Mesenchymal stem cell (in vitro differentiated cells and primary cell): Measurements from ENCODE around the gene MYCBP.
"Not testable (repeated sequence)": the region's sequence is repeated elsewhere in the genome, so short reads cannot be mapped to it uniquely, and the experiment has no call there.

Source experiments
- DNase-seq: peaks from one replicate; pipeline ENCODE4 v3.0.0-alpha.2; 2013
- H2AFZ ChIP-seq: one replicate; pipeline ENCODE4 v1.6.1; 2013; ENCODE audit warnings: low read depth, mild to moderate bottlenecking, control low read depth, inconsistent platforms, low read length, moderate library complexity
- H2AK5ac ChIP-seq: 2 replicates; pipeline ENCODE4 v1.6.1; 2013; ENCODE audit warnings: low read length, moderate library complexity, mild to moderate bottlenecking, inconsistent platforms; ENCODE audit not compliant: severe bottlenecking
- H2BK120ac ChIP-seq: one replicate; pipeline ENCODE4 v1.6.1; 2013; ENCODE audit warnings: low read depth, mild to moderate bottlenecking, inconsistent platforms, low read length, moderate library complexity
- H2BK12ac ChIP-seq, 2 experiments: one replicate each; pipeline ENCODE4 v1.6.1; 2013; ENCODE audit warnings: inconsistent platforms in 2 of 2, low read length in 2 of 2, mild to moderate bottlenecking in 2 of 2, moderate library complexity in 2 of 2, control low read depth in 1 of 2
- H2BK15ac ChIP-seq: one replicate; pipeline ENCODE4 v1.6.1; 2013; ENCODE audit warnings: mild to moderate bottlenecking, low read depth, inconsistent platforms; ENCODE audit not compliant: poor library complexity, severe bottlenecking
- H2BK5ac ChIP-seq: 2 replicates; pipeline ENCODE4 v1.6.1; 2013; ENCODE audit warnings: low read depth, mild to moderate bottlenecking, low read length, control low read depth, inconsistent platforms; ENCODE audit not compliant: poor library complexity, severe bottlenecking
- H3K14ac ChIP-seq, 2 experiments: one replicate each; pipeline ENCODE4 v1.6.1; 2013; ENCODE audit warnings: inconsistent platforms in 2 of 2, low read length in 2 of 2, control low read depth in 1 of 2, mild to moderate bottlenecking in 1 of 2, moderate library complexity in 1 of 2
- H3K18ac ChIP-seq, 2 experiments: one replicate each; pipeline ENCODE4 v1.6.1; 2013; ENCODE audit warnings: inconsistent platforms in 2 of 2, low read length in 2 of 2, control low read depth in 1 of 2, low read depth in 1 of 2, mild to moderate bottlenecking in 1 of 2
- H3K23ac ChIP-seq, 2 experiments: one replicate each; pipeline ENCODE4 v1.6.1; 2013; ENCODE audit warnings: inconsistent platforms in 2 of 2, low read length in 2 of 2, mild to moderate bottlenecking in 2 of 2, moderate library complexity in 2 of 2, control low read depth in 1 of 2
- H3K27ac ChIP-seq: 2 replicates; pipeline ENCODE4 v1.5.1; 2013; ENCODE audit warnings: mild to moderate bottlenecking, moderate library complexity, low read length, control low read depth, inconsistent platforms; ENCODE audit not compliant: poor library complexity, severe bottlenecking
- H3K27me3 ChIP-seq, 2 experiments: 2 replicates each; pipeline versions ENCODE4 v1.6.1 to v1.7.0; 2013; ENCODE audit warnings: low read length in 2 of 2, mild to moderate bottlenecking in 2 of 2, moderate library complexity in 2 of 2, control low read depth in 1 of 2, inconsistent platforms in 1 of 2; ENCODE audit not compliant: control insufficient read depth in 1 of 2, insufficient read depth in 1 of 2
- H3K36me3 ChIP-seq, 2 experiments: 2 replicates each; pipeline versions ENCODE4 v1.6.1 to v1.7.0; 2013; ENCODE audit warnings: low read length in 2 of 2, control low read depth in 1 of 2, inconsistent platforms in 1 of 2, low read depth in 1 of 2, mild to moderate bottlenecking in 1 of 2; ENCODE audit not compliant: insufficient read depth in 2 of 2, control insufficient read depth in 1 of 2
- H3K4ac ChIP-seq, 2 experiments: one replicate each; pipeline ENCODE4 v1.6.1; 2013; ENCODE audit warnings: inconsistent platforms in 2 of 2, low read length in 2 of 2, mild to moderate bottlenecking in 2 of 2, moderate library complexity in 2 of 2, control low read depth in 1 of 2, low read depth in 1 of 2
- H3K4me1 ChIP-seq: 2 replicates; pipeline ENCODE4 v1.6.1; 2013; ENCODE audit warnings: low read depth, low read length, control low read depth; ENCODE audit not compliant: control insufficient read depth, insufficient read depth
- H3K4me2 ChIP-seq: 2 replicates; pipeline ENCODE4 v1.6.1; 2013; ENCODE audit warnings: low read length, mild to moderate bottlenecking, inconsistent platforms; ENCODE audit not compliant: poor library complexity, severe bottlenecking
- H3K4me3 ChIP-seq, 2 experiments: 2 replicates each; pipeline versions ENCODE4 v1.5.1 to v1.7.0; 2013; ENCODE audit warnings: low read length in 2 of 2, mild to moderate bottlenecking in 2 of 2, control low read depth in 1 of 2, low read depth in 1 of 2; ENCODE audit not compliant: insufficient read depth in 1 of 2
- H3K79me1 ChIP-seq: replicated peaks from 2 replicates; pipeline ENCODE4 v1.6.1; 2013; ENCODE audit warnings: mild to moderate bottlenecking, control low read depth, low read length, inconsistent platforms; ENCODE audit not compliant: poor library complexity, severe bottlenecking
- H3K9ac ChIP-seq: 2 replicates; pipeline ENCODE4 v1.7.0; 2013; ENCODE audit warnings: mild to moderate bottlenecking, low read length, moderate library complexity
- H3K9me3 ChIP-seq: 2 replicates; pipeline ENCODE4 v1.7.0; 2013; ENCODE audit warnings: mild to moderate bottlenecking, low read length; ENCODE audit not compliant: control insufficient read depth
- H4K8ac ChIP-seq: one replicate; pipeline ENCODE4 v1.6.1; 2013; ENCODE audit warnings: inconsistent platforms, mild to moderate bottlenecking, low read length, moderate library complexity
- H4K91ac ChIP-seq: one replicate; pipeline ENCODE4 v1.6.1; 2013; ENCODE audit warnings: mild to moderate bottlenecking, low read length, inconsistent platforms
- WGBS: methylation state at CpG from one replicate; pipeline ENCODE4 v1.1.7; 2013; ENCODE audit warnings: mixed read lengths; 5-methylcytosine and 5-hydroxymethylcytosine counted together

MYCBP gene

DNA sequence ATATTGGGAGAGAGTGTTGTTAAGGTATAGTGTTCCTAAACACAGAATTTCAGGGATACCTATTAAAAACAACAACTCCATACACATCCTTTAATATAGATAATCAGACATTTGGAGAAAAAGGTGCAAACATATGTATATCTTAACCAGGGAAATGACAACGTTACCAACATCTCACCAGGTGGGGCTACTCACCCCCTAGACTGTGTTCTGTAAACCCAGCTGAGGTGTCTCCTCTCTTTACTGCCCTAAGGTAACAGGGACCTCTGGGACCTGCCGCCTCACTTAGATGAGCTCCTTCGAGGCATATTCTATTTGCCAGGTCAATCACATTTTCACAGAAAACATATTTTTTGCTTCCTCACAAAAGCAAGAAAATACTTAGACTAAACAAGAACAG is 26.9 kb downstream of the MYCBP start:
- Histone ChIP-seq H3K18ac (no peak overlapping the region), H4K8ac (no peak overlapping the region), H3K27me3 (no peaks in the 10 kb centered on the region), H3K14ac (no peak overlapping the region), H3K27ac (no peak overlapping the region), H2BK5ac (no peak overlapping the region), H2BK15ac (no peak overlapping the region), H2AFZ (no peak overlapping the region), H3K4me3 (no peak overlapping the region), H3K4me1 (no peaks in the 10 kb centered on the region), H2AK5ac (no peak overlapping the region), H3K36me3 (peaks cover 22 to 86% of the 10 kb centered on the region in 2 experiments), H3K4ac (no peak overlapping the region), H4K91ac (no peak overlapping the region), H3K4me2 (no peak overlapping the region), H3K9me3 (no peaks in the 10 kb centered on the region), H2BK12ac (no peak overlapping the region), H3K9ac (no peak overlapping the region), H3K79me1 (peaks cover 27% of the 10 kb centered on the region), H2BK120ac (no peak overlapping the region), H3K23ac (no peak overlapping the region)
- no peak for DNase-seq
- 79% methylated on average over 3 of the region's 3 CpGs for WGBS

DNA sequence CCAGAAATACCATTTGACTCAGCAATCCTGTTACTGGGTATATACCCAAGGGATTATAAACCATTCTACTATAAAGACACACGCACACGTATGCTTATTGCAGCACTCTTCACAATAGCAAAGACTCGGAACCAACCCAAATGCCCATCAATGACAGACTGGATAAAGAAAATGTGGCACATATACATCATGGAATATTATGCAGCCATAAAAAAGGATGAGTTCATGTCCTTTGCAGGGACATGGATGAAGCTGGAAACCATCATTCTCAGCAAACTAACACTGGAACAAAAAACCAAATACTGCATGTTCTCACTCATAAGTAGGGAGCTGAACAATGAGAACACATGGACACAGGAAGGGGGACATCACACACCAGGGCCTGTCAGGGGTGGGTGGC is 28.1 kb downstream of the MYCBP start:
- 94% methylated on average over 3 of the region's 3 CpGs for WGBS
- not testable (repeated sequence) for H2BK15ac ChIP-seq, H3K14ac ChIP-seq, H2AK5ac ChIP-seq, H3K9me3 ChIP-seq, H3K4me1 ChIP-seq, H2AFZ ChIP-seq, H3K4ac ChIP-seq, H2BK12ac ChIP-seq, H2BK120ac ChIP-seq, H3K4me2 ChIP-seq, H4K91ac ChIP-seq, H3K27me3 ChIP-seq, H2BK5ac ChIP-seq, H4K8ac ChIP-seq, H3K27ac ChIP-seq, H3K9ac ChIP-seq, DNase-seq, H3K18ac ChIP-seq, H3K23ac ChIP-seq, H3K4me3 ChIP-seq
- peaks cover 24% of the 10 kb centered on the region for H3K79me1 ChIP-seq
- H3K36me3 ChIP-seq = peaks cover 18 to 89% of the 10 kb centered on the region in 2 experiments

- no peak overlapping the region for H3K18ac ChIP-seq
- DNase-seq = no peak
- H3K9me3 ChIP-seq = no peaks in the 10 kb centered on the region
- H2BK12ac ChIP-seq = no peak overlapping the region
- H3K4me3 ChIP-seq = no peak overlapping the region
- no peak overlapping the region for H2BK120ac ChIP-seq
- no peak overlapping the region for H3K4me2 ChIP-seq
- H2BK5ac ChIP-seq = no peak overlapping the region
- H3K4ac ChIP-seq = no peak overlapping the region
- no peaks in the 10 kb centered on the region for H3K27me3 ChIP-seq
- H4K8ac ChIP-seq = no peak overlapping the region
- 96% methylated on average over 2 of the region's 2 CpGs for WGBS
- no peak overlapping the region for H2AK5ac ChIP-seq
- peak overlapping the region; percentile 29 for H3K9ac ChIP-seq
- no peak overlapping the region for H2BK15ac ChIP-seq
- H3K79me1 ChIP-seq = peaks cover 21% of the 10 kb centered on the region
- no peak overlapping the region for H3K27ac ChIP-seq
- no peak overlapping the region for H4K91ac ChIP-seq
- no peak overlapping the region for H3K14ac ChIP-seq
- H3K36me3 ChIP-seq = peaks cover 17 to 77% of the 10 kb centered on the region in 2 experiments
- H3K23ac ChIP-seq = no peak overlapping the region
- H3K4me1 ChIP-seq = no peaks in the 10 kb centered on the region
- H2AFZ ChIP-seq = no peak overlapping the region
These were observed 32.9 kb downstream of the MYCBP start for GRCh38 chr1:38840281-38840680.

DNA sequence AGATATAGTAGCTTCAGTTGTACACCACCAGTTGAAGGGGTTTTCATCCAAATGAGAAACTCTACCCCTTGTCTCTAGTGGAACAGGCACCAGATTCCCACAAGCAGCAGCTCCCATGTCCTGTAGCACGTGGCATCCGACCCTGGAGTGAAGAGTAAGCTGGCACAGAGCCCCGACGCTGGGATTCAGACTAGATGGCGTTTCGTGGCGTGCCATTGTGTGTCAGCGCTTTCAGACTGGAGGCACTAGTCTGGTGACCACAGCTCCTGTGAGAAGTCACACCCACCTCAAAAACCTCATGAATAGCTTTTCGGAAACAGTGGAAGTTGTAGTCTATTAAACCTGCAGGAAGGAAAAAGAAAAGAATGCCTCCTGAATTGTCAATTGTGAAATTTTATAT is 33.8 kb downstream of the MYCBP start:
- H2AFZ ChIP-seq = no peak overlapping the region
- no peak overlapping the region for H3K4me2 ChIP-seq
- no peak overlapping the region for H3K23ac ChIP-seq
- no peak overlapping the region for H4K91ac ChIP-seq
- H3K4me1 ChIP-seq = peaks cover 2% of the 10 kb centered on the region
- H2BK12ac ChIP-seq = no peak overlapping the region
- no peak overlapping the region for H3K4me3 ChIP-seq
- no peaks in the 10 kb centered on the region for H3K9me3 ChIP-seq
- peaks cover 19% of the 10 kb centered on the region for H3K79me1 ChIP-seq
- H3K27ac ChIP-seq = no peak overlapping the region
- DNase-seq = no peak
- H2BK120ac ChIP-seq = no peak overlapping the region
- no peak overlapping the region for H2BK15ac ChIP-seq
- no peak overlapping the region for H3K9ac ChIP-seq
- H3K27me3 ChIP-seq = no peaks in the 10 kb centered on the region
- H3K4ac ChIP-seq = no peak overlapping the region
- no peak overlapping the region for H2BK5ac ChIP-seq
- 97% methylated on average over 9 of the region's 9 CpGs for WGBS
- H3K14ac ChIP-seq = no peak overlapping the region
- peaks cover 17 to 68% of the 10 kb centered on the region in 2 experiments for H3K36me3 ChIP-seq
- no peak overlapping the region for H2AK5ac ChIP-seq
- H4K8ac ChIP-seq = no peak overlapping the region
- H3K18ac ChIP-seq = no peak overlapping the region
